ENCODE data around the gene LIMA1. TPM values are rescaled to one million over a fixed set of nuclear protein-coding genes. Genes with fewer than 3 reads are reported as not detected.
A peak's percentile ranks its signal among the peaks of the same experiment; 100 is the strongest.

Gene LIMA1
- total RNA-seq, 1 donor from 2014 or later: 40.9 TPM

GRCh38 chr12:50167049-50167828 is 116.1 kb downstream of the LIMA1 start, which contains the start of gene CERS5:
CERS5 (minus strand) TSS chr12:50167369; CDS start chr12:50167297, 72 bp downstream.
- Mint-ChIP-seq H3K4me1 (ENCODE audit: low read depth) (peaks cover 13% of the 10 kb centered on the region), H3K36me3 (ENCODE audit: insufficient read depth) (peaks cover 5% of the 10 kb centered on the region), H3K27ac (peak within 1 kb of the TSS; percentile 99), H3K27me3 (no peaks in the 10 kb centered on the region), H3K4me3 (ENCODE audit: low read depth) (peak within 1 kb of the TSS; percentile 93), H3K9me3 (ENCODE audit: low read depth) (peaks cover 4% of the 10 kb centered on the region)
- TF ChIP-seq CTCF (IDR thresholded peaks at IDR 0.05; ENCODE audit: unreplicated experiment): peak; percentile 35
- peak; percentile 97 for DNase-seq (ENCODE audit: low spot score, unreplicated experiment)

GRCh38 chr12:50166799-50167048 is 116.6 kb downstream of the LIMA1 start:
- peak overlapping the region; percentile 99 for H3K27ac Mint-ChIP-seq
- peaks cover 4% of the 10 kb centered on the region for H3K9me3 Mint-ChIP-seq (ENCODE audit: low read depth)
- no peaks in the 10 kb centered on the region for H3K27me3 Mint-ChIP-seq
- H3K4me3 Mint-ChIP-seq (ENCODE audit: low read depth): peak overlapping the region; percentile 93
- peaks cover 13% of the 10 kb centered on the region for H3K4me1 Mint-ChIP-seq (ENCODE audit: low read depth)
- no peak for TF ChIP-seq CTCF (IDR thresholded peaks at IDR 0.05; ENCODE audit: unreplicated experiment)
- DNase-seq (ENCODE audit: low spot score, unreplicated experiment): peak; percentile 36
- H3K36me3 Mint-ChIP-seq (ENCODE audit: insufficient read depth): peaks cover 5% of the 10 kb centered on the region

- TF ChIP-seq CTCF (IDR thresholded peaks at IDR 0.05; ENCODE audit: unreplicated experiment): no peak
- Mint-ChIP-seq H3K27me3 (no peaks in the 10 kb centered on the region), H3K4me1 (ENCODE audit: low read depth) (peaks cover 16% of the 10 kb centered on the region), H3K36me3 (ENCODE audit: insufficient read depth) (peaks cover 4% of the 10 kb centered on the region), H3K4me3 (ENCODE audit: low read depth) (peak overlapping the region; percentile 93), H3K9me3 (ENCODE audit: low read depth) (peaks cover under 1% of the 10 kb centered on the region), H3K27ac (peak overlapping the region; percentile 65)
- no peak for DNase-seq (ENCODE audit: low spot score, unreplicated experiment)
These were observed 118.4 kb downstream of the LIMA1 start for GRCh38 chr12:50164963-50165362.

GRCh38 chr12:50162230-50162629 is 121.1 kb downstream of the LIMA1 start:
- Mint-ChIP-seq H3K27ac (no peak overlapping the region), H3K36me3 (ENCODE audit: insufficient read depth) (peaks cover 7% of the 10 kb centered on the region), H3K27me3 (no peaks in the 10 kb centered on the region), H3K4me1 (ENCODE audit: low read depth) (peaks cover 13% of the 10 kb centered on the region), H3K9me3 (ENCODE audit: low read depth) (no peaks in the 10 kb centered on the region), H3K4me3 (ENCODE audit: low read depth) (no peak overlapping the region)
- TF ChIP-seq CTCF (IDR thresholded peaks at IDR 0.05; ENCODE audit: unreplicated experiment): no peak
- DNase-seq (ENCODE audit: low spot score, unreplicated experiment): no peak

- H3K27me3 Mint-ChIP-seq: no peaks in the 10 kb centered on the region
- no peak for TF ChIP-seq CTCF (IDR thresholded peaks at IDR 0.05; ENCODE audit: unreplicated experiment)
- H3K4me3 Mint-ChIP-seq (ENCODE audit: low read depth): no peak overlapping the region
- H3K4me1 Mint-ChIP-seq (ENCODE audit: low read depth): peaks cover 7% of the 10 kb centered on the region
- no peak for DNase-seq (ENCODE audit: low spot score, unreplicated experiment)
- H3K9me3 Mint-ChIP-seq (ENCODE audit: low read depth): no peaks in the 10 kb centered on the region
- H3K27ac Mint-ChIP-seq: no peak overlapping the region
- H3K36me3 Mint-ChIP-seq (ENCODE audit: insufficient read depth): peaks cover 7% of the 10 kb centered on the region
These were observed 122.7 kb downstream of the LIMA1 start for GRCh38 chr12:50160643-50161042.
